Panc1 (cell line): ENCODE results near the gene NPHP4. TPM values are rescaled to one million over a fixed set of nuclear protein-coding genes. Genes with fewer than 3 reads are reported as not detected.
"Not testable (repeated sequence)": the region's sequence is repeated elsewhere in the genome, so short reads cannot be mapped to it uniquely, and the experiment has no call there.

ENCODE experiments used
- ATAC-seq: fragments of 200-7000 bp; cut with Tn5 transposase; 2 replicates; pipeline ENCODE4 v1.9.1; 2020; ENCODE audit warnings: mild to moderate bottlenecking, moderate library complexity
- BruUV-seq: library from RNA; stranded (reverse); fragments of 400-500 nt; replicated peaks from 2 replicates; lab custom pipeline; 2021; lab: Mats Ljungman, UMichigan
- CTCF ChIA-PET: fragments of 300-600 bp; sonication (Branson Sonifier 250); formaldehyde crosslinking; loops from one replicate; lab custom pipeline; 2022; ENCODE audit warnings: antibody characterized with exemption; lab: Charles Lee
- POLR2A ChIA-PET: fragments of 300-600 bp; sonication (Branson Sonifier 250); formaldehyde crosslinking; loops from one replicate; lab custom pipeline; 2022; ENCODE audit warnings: antibody characterized with exemption; lab: Charles Lee
- DNase-seq: peaks from one replicate; pipeline ENCODE4 v3.0.0-alpha.2; 2010; ENCODE audit warnings: low read depth, low spot score
- H3K27ac ChIP-seq: 2 replicates; pipeline ENCODE4 v1.5.1; 2011; ENCODE audit warnings: mild to moderate bottlenecking, low read length, inconsistent platforms
- H3K27me3 ChIP-seq: fragments of 200-500 bp; sonication (Bioruptor generic); 2 replicates; pipeline ENCODE4 v1.6.0; 2014; ENCODE audit warnings: low read length, inconsistent platforms; ENCODE audit not compliant: control insufficient read depth, insufficient read depth
- H3K36me3 ChIP-seq: fragments of 200-500 bp; sonication (Bioruptor generic); 2 replicates; pipeline ENCODE4 v1.5.1; 2014; ENCODE audit warnings: inconsistent platforms, mild to moderate bottlenecking, low read length, moderate library complexity; ENCODE audit not compliant: control insufficient read depth, insufficient read depth
- H3K4me1 ChIP-seq: 2 replicates; pipeline ENCODE4 v1.5.1; 2011; ENCODE audit warnings: inconsistent platforms, mild to moderate bottlenecking, low read length, moderate library complexity; ENCODE audit not compliant: control insufficient read depth, insufficient read depth
- H3K4me3 ChIP-seq, 2 experiments: 2 replicates each; pipeline ENCODE4 v1.5.1; 2011 to 2012; ENCODE audit warnings: low read depth in 2 of 2, low read length in 2 of 2, mild to moderate bottlenecking in 2 of 2, inconsistent platforms in 1 of 2, moderate library complexity in 1 of 2
- H3K9me3 ChIP-seq: fragments of 200-500 bp; sonication (Bioruptor generic); 2 replicates; pipeline ENCODE4 v1.5.1; 2014; ENCODE audit warnings: low read depth, mild to moderate bottlenecking, inconsistent platforms, low read length, moderate library complexity; ENCODE audit not compliant: control insufficient read depth, insufficient read depth
- POLR2AphosphoS5 ChIP-seq: IDR thresholded peaks from 2 replicates; pipeline ENCODE4 v1.6.1; 2012; ENCODE audit warnings: mild to moderate bottlenecking, low read depth, low read length, moderate library complexity
- SIN3A ChIP-seq: IDR thresholded peaks from 2 replicates; pipeline ENCODE4 v1.6.1; 2012; ENCODE audit warnings: low read depth, mild to moderate bottlenecking, low read length, moderate library complexity, borderline replicate concordance; ENCODE audit not compliant: insufficient read depth
- TCF7L2 ChIP-seq: IDR thresholded peaks from 2 replicates; pipeline ENCODE4 v1.6.1; 2011; ENCODE audit warnings: mild to moderate bottlenecking, low read depth, low read length, inconsistent platforms
- in situ Hi-C: cut with HindIII; loops from 2 replicates; pipeline ENCODE4 v1.10.0; 2016; ENCODE audit warnings: low sequenced_read_pairs, low pct_unique_long_range_greater_than_20kb
- intact Hi-C: fragments of 100-400 bp; cut with micrococcal nuclease; formaldehyde crosslinking; loops from one replicate; pipeline ENCODE4 v1.10.0; 2022; ENCODE audit not compliant: unreplicated experiment
- total RNA-seq: library from RNA; stranded (reverse); gene quantifications from one replicate; pipeline ENCODE4 v1.2.1, GENCODE V29; 2021; ENCODE audit not compliant: unreplicated experiment
- TF ChIP-seq, protein P1 (sequence below): fragments of 450-650 bp; IDR thresholded peaks from 2 replicates; pipeline ENCODE4 v1.5.1; 2017; ENCODE audit warnings: mild to moderate bottlenecking
- TF ChIP-seq, protein P2 (sequence below), 2 experiments: IDR thresholded peaks; 2 replicates each; pipeline ENCODE4 v1.6.1; 2011 to 2012; ENCODE audit warnings: low read depth in 2 of 2, control low read depth in 1 of 2, low read length in 1 of 2, mild to moderate bottlenecking in 1 of 2, moderate library complexity in 1 of 2; ENCODE audit not compliant: insufficient read depth in 1 of 2

The NPHP4 gene
- total RNA-seq, 1 experiment from 2014 or later: 20.1 TPM

DNA sequence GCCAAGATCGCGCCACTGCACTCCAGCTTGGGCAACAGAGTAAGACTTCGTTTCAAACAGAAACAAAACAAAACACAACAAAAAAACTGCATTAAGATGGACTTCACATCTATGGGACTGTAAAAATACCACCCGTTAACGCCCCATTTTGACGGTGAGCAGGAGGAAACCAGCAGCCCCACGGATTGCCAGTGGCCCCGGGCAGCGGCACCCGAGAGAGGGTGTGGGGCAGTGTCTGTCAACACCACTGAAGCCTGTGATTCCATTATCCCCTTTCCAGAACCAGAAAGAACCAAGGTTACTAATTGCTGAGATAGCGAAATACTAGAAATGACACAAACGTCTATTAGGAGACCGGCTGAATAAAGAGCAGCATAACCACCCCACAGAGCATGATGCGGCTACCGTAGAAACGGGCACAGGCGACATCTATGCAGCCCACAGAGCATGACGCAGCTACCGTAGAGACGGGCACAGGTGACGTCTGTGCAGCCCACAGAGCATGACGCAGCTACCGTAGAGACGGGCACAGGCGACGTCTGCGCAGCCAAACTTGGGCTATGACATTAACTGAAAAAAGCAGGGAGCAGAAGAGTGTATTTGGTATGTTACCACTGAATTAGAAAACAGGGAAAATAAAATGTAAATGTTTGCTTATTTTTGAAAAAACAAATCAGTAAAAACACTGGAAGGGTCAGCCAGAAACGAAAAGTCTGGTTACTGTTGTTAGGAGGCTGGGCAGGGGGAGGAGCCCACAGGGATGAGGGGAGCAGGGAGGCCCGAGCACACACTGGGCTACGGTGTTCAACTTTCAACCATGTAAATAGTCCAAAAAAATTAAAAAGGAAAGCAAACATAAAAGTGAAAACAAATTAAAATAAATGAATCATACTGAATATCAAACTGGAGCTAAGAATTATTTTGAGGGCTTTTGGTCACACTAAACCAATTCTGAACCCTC is 96.5 kb downstream of the NPHP4 start:
- Histone ChIP-seq H3K27me3 (no peaks in the 10 kb centered on the region), H3K4me3 (no peak overlapping the region), H3K27ac (no peak overlapping the region), H3K4me1 (no peaks in the 10 kb centered on the region), H3K36me3 (no peaks in the 10 kb centered on the region), H3K9me3 (no peaks in the 10 kb centered on the region)
- BruUV-seq: no TSS peak
- no peak for DNase-seq
- TF ChIP-seq POLR2AphosphoS5 (no peak), TCF7L2 (no peak), SIN3A (no peak)
- TF ChIP-seq, protein P1, sequence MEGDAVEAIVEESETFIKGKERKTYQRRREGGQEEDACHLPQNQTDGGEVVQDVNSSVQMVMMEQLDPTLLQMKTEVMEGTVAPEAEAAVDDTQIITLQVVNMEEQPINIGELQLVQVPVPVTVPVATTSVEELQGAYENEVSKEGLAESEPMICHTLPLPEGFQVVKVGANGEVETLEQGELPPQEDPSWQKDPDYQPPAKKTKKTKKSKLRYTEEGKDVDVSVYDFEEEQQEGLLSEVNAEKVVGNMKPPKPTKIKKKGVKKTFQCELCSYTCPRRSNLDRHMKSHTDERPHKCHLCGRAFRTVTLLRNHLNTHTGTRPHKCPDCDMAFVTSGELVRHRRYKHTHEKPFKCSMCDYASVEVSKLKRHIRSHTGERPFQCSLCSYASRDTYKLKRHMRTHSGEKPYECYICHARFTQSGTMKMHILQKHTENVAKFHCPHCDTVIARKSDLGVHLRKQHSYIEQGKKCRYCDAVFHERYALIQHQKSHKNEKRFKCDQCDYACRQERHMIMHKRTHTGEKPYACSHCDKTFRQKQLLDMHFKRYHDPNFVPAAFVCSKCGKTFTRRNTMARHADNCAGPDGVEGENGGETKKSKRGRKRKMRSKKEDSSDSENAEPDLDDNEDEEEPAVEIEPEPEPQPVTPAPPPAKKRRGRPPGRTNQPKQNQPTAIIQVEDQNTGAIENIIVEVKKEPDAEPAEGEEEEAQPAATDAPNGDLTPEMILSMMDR: no peak
- TF ChIP-seq, protein P2, sequence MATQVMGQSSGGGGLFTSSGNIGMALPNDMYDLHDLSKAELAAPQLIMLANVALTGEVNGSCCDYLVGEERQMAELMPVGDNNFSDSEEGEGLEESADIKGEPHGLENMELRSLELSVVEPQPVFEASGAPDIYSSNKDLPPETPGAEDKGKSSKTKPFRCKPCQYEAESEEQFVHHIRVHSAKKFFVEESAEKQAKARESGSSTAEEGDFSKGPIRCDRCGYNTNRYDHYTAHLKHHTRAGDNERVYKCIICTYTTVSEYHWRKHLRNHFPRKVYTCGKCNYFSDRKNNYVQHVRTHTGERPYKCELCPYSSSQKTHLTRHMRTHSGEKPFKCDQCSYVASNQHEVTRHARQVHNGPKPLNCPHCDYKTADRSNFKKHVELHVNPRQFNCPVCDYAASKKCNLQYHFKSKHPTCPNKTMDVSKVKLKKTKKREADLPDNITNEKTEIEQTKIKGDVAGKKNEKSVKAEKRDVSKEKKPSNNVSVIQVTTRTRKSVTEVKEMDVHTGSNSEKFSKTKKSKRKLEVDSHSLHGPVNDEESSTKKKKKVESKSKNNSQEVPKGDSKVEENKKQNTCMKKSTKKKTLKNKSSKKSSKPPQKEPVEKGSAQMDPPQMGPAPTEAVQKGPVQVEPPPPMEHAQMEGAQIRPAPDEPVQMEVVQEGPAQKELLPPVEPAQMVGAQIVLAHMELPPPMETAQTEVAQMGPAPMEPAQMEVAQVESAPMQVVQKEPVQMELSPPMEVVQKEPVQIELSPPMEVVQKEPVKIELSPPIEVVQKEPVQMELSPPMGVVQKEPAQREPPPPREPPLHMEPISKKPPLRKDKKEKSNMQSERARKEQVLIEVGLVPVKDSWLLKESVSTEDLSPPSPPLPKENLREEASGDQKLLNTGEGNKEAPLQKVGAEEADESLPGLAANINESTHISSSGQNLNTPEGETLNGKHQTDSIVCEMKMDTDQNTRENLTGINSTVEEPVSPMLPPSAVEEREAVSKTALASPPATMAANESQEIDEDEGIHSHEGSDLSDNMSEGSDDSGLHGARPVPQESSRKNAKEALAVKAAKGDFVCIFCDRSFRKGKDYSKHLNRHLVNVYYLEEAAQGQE (IDR thresholded peaks at IDR 0.05; ENCODE audit: insufficient read depth in 1 of 2, low read depth in 2 of 2, low read length in 1 of 2): no peak
- intact Hi-C loops: no loop called here
- CTCF ChIA-PET: interaction anchor here (0.6 kb wide), 1 partner anchor 153 kb away, joined by 4 read pairs; no protein-coding TSS in a partner anchor
- POLR2A ChIA-PET: no interaction called here
- in situ Hi-C loops: no loop called here
- no peak for ATAC-seq

DNA sequence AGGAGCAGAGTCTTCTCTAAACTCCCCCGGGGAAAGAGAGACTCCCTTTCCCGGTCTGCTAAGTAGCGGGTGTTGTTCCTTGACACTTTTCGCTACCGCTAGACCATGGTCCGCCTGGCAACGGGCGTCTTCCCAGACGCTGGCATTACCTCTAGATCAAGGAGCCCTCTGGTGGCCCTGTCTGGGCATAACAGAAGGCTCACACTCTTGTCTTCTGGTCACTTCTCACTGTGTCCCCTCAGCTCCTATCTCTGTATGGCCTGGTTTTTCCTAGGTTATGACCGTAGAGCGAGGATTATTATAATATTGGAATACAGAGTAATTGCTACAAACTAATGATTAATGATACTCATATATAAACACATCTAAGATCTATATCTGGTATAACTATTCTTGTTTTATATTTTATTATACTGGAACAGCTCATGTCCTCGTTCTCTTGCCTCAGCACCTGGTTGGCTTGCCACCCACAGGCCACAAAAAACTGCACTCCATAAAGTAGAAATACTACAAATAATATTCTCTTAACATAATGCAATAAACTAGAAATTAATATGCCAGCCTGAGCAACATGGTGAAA is 98.4 kb downstream of the NPHP4 start:
- H3K36me3 ChIP-seq, H3K9me3 ChIP-seq, H3K27ac ChIP-seq, H3K4me3 ChIP-seq, ATAC-seq, in situ Hi-C loops, CTCF ChIA-PET, H3K27me3 ChIP-seq, DNase-seq, H3K4me1 ChIP-seq, intact Hi-C loops, POLR2A ChIA-PET, BruUV-seq: not testable (repeated sequence)
- TF ChIP-seq, protein P1: peak; percentile 83
